ENCODE data around the gene VEGFA.

The VEGFA gene

GRCh38 chr6:43826730-43827129 lies 56.7 kb downstream of the VEGFA start:
- DNase-seq: no peak

GRCh38 chr6:43827898-43828297 lies 57.9 kb downstream of the VEGFA start:
- no peak for DNase-seq

DNA sequence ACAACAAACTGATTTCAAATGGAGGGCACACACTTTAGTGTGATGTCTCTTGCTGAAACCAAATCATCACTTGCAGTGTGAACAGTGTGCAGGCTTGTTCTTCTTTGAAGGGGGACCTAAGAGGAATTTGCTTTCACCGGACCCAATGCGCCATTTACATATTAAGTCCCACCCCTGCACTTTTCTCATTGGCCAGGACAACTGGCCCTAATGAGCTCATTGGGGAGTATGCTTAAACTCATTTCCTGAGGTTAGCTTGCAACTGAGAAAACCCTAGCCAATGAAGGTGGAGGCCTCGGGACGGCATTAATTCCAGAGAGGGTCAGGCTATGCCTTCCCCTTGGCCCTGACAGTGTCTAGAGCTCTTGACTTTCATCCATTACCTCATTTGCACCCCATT lies 58.7 kb downstream of the VEGFA start:
- DNase-seq: no peak

DNA sequence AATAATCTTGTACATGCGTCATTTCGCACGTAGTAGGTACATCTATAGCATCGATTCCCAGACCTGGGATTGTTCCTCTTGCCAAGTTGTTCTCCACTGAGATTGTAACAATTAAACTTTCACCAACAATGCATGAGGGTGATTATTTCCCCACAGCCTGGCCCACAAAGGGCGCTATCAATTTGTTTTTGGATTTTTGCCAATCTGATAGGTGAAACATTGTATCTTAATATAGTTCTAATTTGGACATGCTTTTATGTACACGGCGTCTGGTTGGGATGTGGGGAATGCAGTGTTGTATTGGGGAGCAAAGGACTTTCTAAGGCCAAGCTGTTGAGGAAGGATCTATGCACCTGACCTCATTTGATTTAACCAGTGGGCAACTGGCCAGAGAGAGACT lies 59.5 kb downstream of the VEGFA start:
- no peak for DNase-seq

DNA sequence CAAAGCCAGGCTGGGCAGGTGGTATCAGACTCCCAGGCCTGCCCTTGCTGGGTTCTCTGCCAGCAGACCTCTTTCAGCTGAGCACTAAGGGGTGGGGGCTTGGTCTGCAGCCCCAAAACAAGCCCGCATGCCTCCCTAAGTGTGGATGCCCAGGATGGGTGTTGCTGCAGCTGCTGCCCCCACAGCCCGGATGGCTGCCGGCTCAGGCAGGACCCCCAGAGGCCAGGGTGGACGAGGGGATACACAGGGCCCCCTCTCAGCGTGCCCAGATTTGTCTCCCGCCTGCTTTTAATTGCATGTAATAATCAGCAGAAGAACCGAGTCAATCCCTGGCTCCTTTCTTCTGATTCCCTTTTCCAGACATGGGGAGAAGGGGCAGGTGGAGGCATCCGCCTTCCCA lies 60.8 kb downstream of the VEGFA start:
- no peak for DNase-seq

GRCh38 chr6:43831191-43831590 lies 61.2 kb downstream of the VEGFA start:
- DNase-seq: no peak

DNA sequence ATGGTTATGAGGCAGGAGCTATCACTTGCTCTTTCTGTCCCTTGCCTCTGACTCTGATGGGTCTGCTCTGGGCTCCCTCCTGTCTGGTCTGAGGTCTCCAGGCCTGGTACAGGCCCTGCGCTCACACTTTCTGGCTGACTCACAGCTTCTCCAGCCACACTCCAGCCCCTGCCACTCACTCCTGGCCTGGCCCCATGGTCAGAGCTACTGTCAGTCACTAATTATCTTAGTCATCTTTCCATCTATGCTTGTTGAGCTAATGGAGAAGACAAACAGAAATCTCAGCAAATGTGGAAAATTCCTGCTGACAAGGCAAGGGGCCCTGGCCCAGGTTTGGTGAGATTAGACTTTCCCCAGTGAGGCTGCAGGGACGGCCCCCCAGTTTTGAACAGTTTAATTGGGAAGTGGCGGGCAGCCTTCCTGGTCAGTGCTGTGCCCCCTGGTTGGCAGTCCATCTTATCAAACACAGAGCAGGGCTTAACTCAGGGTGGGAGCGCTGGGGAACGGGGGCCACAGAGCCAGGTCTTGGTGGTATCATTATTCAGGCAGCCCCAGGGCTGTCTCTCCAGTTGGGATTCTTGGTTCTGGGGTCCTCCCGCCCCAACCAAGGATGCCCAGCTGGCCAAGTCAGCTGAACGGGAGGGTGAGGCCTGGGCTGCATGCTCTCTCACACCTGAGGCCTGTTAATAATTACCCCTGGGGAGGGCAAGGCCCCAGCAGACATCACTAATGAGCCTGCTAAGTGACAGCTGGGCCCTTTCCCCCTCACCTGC lies 63.4 kb downstream of the VEGFA start:
- no peak for DNase-seq

DNA sequence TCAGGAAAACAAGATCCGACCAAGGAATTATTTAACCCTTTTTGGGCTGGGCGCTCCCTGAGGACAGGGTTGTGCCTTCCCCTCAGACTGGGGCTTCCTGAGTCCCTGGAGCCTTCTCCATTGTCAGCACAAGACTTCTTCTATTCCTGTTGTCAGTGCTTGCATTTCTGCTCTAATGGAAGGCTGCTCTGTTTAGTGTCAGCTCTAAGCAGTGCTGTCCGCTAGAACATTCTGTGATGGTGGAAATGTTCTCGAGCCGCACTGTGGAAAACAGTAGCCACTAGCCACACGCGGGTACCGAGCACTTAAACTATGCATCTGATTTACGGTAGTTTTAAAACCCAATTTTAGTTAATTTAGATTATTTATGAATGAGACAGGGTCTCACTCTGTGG lies 64.0 kb downstream of the VEGFA start:
- DNase-seq: no peak

- no peak for DNase-seq
Measured at GRCh38 chr6:43834528-43835155, 64.6 kb downstream of the VEGFA start.

DNA sequence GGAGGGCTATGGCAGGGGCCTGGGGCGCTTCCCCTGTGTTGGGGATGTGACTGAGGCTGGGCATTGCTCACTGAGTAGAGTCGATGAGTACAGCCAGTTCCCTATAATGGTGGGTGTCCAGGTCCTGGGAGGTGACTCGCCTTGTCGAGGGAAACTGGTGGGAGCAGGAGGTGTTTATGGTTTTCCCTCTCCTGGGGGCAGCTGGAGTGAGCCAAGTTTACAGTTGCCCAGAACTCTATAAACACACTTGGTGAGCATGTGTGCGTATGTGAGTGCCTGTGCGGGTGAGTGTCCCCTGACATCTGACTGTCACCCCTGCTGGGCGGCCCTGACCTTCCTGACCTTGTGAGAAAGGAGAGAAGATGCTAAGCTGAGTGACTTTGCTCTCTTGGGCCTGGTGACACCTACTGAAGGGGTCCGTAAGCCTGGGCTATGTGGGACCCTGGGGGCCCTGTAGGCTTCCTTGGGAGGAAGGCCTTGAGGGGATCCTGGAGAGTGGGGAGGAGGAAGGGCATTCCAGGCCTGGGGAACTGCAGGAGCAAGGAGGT lies 65.9 kb downstream of the VEGFA start:
- no peak for DNase-seq
